ENCODE data around the gene RGS6. TPM values are rescaled to one million over a fixed set of nuclear protein-coding genes. Genes with fewer than 3 reads are reported as not detected.

Gene RGS6
- total and polyA plus RNA-seq, 2 of the 4 experiments (the other 2 are of a cell fraction) = not detected

DNA sequence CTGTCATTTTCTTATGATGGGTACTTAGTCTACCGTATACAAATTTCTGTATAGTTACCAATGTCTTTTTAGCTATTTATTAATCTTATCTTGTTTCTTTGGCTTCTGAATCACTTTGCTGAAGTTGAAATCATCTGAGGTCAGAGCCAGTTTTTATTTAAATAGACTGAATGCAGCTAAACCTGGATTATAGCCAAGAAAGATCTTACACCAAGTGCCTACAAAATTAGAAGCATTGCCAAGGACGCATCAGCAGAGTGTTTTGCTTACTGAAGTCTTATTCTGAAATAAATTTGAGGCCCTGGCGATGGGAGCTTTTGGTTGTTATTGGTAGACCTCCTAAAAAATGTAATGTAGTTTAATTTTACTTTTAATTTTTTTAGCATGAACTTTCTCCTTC, 128.2 kb downstream of the RGS6 start:
- Histone ChIP-seq H4K5ac (ENCODE audit: low read depth, low read length) (no peak overlapping the region), H3K14ac (replicated peaks; ENCODE audit: low read depth, low read length) (no peak overlapping the region), H2AK5ac (ENCODE audit: low read depth, low read length) (no peak overlapping the region), H2AK9ac (replicated peaks; ENCODE audit: low read depth, low read length, poor library complexity) (no peak overlapping the region), H4K20me1 (ENCODE audit: insufficient read depth, low read length) (no peaks in the 10 kb centered on the region), H3K9me3 (ENCODE audit: control insufficient read depth, insufficient read depth, low read length) (no peaks in the 10 kb centered on the region), H3K36me3 (ENCODE audit: control insufficient read depth, insufficient read depth, low read length) (no peaks in the 10 kb centered on the region), H2BK15ac (ENCODE audit: low read depth, low read length) (no peak overlapping the region), H4K91ac (ENCODE audit: insufficient read depth, low read depth, low read length) (no peak overlapping the region), H3K4ac (ENCODE audit: low read depth, low read length) (no peak overlapping the region), H2BK120ac (ENCODE audit: low read depth, low read length) (no peak overlapping the region), H3K27ac (ENCODE audit: insufficient read depth, low read length) (no peak overlapping the region), H4K8ac (ENCODE audit: low read depth in 2 of 2, low read length in 2 of 2) (no peak overlapping the region), H2AFZ (replicated peaks; ENCODE audit: low read length, poor library complexity) (no peak overlapping the region), H3K9ac (ENCODE audit: low read depth, low read length) (no peak overlapping the region), H3K18ac (ENCODE audit: low read depth, low read length) (no peak overlapping the region), H3K27me3 (ENCODE audit: control insufficient read depth, insufficient read depth, low read length) (no peaks in the 10 kb centered on the region), H2BK5ac (ENCODE audit: low read depth, low read length, poor library complexity, severe bottlenecking) (no peak overlapping the region), H3K4me3 (ENCODE audit: insufficient read depth, low read depth, low read length) (no peak overlapping the region), H3K56ac (ENCODE audit: extremely low read depth, insufficient read depth, low read length) (no peak overlapping the region), H2BK20ac (ENCODE audit: low read depth, low read length) (no peak overlapping the region), H3K4me1 (ENCODE audit: control insufficient read depth, insufficient read depth, low read length) (no peaks in the 10 kb centered on the region), H3K23ac (ENCODE audit: low read depth, low read length) (no peak overlapping the region), H3K79me1 (ENCODE audit: low read depth in 1 of 2, low read length in 2 of 2) (no peaks in the 10 kb centered on the region), H3K4me2 (ENCODE audit: low read depth, low read length) (no peak overlapping the region), H3K9me1 (ENCODE audit: insufficient read depth, low read length) (no peaks in the 10 kb centered on the region)
- WGBS, 2 experiments (ENCODE audit: extremely low coverage in 2 of 2, insufficient read length in 1 of 2) = no CpG with 5 or more reads among the region's 3 CpGs
- intact Hi-C loops (cut with micrococcal nuclease) = no loop called here
- ChIA-PET POLR2A (ENCODE audit: unreplicated experiment) (interaction anchor here (0.6 kb wide), 1 partner anchor 65 kb away, joined by 3 read pairs; no protein-coding TSS in a partner anchor), CTCF (interaction anchor here (0.7 kb wide), 3 partner anchors 37 to 1322 kb away, joined by 4 to 5 read pairs (median 4); no protein-coding TSS in a partner anchor)
- in situ Hi-C loops (cut with MboI; ENCODE audit: low sequenced_read_pairs) = no loop called here
- BruUV-seq (replicated peaks) = no TSS peak
- DNase-seq (no peak), ATAC-seq (ENCODE audit: low read depth) (no peak)
- dilution Hi-C loops (cut with HindIII; ENCODE audit: low sequenced_read_pairs, unreplicated experiment) = no loop called here
- no peak for TF ChIP-seq CEBPB (IDR thresholded peaks at IDR 0.05; ENCODE audit: low read depth, low read length)
